ENCODE measurements around the gene LNPEP. TPM values are rescaled to one million over a fixed set of nuclear protein-coding genes. Genes with fewer than 3 reads are reported as not detected.

The LNPEP gene
- 10 to 100 TPM; 46.7 to 87.4 (median 70.0) TPM for total RNA-seq
- polyA plus RNA-seq = 1 to 10 TPM; 5.4 to 7.8 TPM
- long read RNA-seq, donor 1, full-length matches to known transcripts = 34 of 48 reads
- long read RNA-seq, donor 1, partial matches to known transcripts = 3 of 48 reads
- long read RNA-seq, donor 1, other reads (novel, unspliced or antisense) = 11 of 48 reads
- long read RNA-seq, donor 2, full-length matches to known transcripts = 41 of 56 reads
- long read RNA-seq, donor 2, partial matches to known transcripts = 7 of 56 reads
- long read RNA-seq, donor 2, other reads (novel, unspliced or antisense) = 8 of 56 reads
- long read RNA-seq, donor 3, full-length matches to known transcripts = 31 of 61 reads
- long read RNA-seq, donor 3, partial matches to known transcripts = 14 of 61 reads
- long read RNA-seq, donor 3, other reads (novel, unspliced or antisense) = 16 of 61 reads

- no peak for TF ChIP-seq CTCF (IDR thresholded peaks at IDR 0.05)
- DNase-seq = peak; percentile 96
- Histone ChIP-seq H3K4me1 (peaks cover 0 to 67% (median 40%) of the 10 kb centered on the region in 9 donors), H3K9me3 (no peaks in the 10 kb centered on the region), H3K27me3 (no peaks in the 10 kb centered on the region), H3K36me3 (no peaks in the 10 kb centered on the region), H3K27ac (peak within 1 kb of the TSS; percentile 94 to 99 (median 97)), H3K4me3 (peak within 1 kb of the TSS; percentile 73 to 93 (median 88))
- ATAC-seq = peak; percentile 86 to 95 (median 92)
- intact Hi-C loops (cut with DNase I) = loop anchor here in 6 of 10 donors (5.0 to 10.0 kb wide), 7 partner anchors 37 to 131 kb away; partner anchors contain the start of genes ERAP2 (in 3 of the 6) and ERAP1 (in 2 of the 6)
- 1% methylated on average over 68 to 79 of the region's 79 CpGs for WGBS, 2 donors
Observed at GRCh38 chr5:96935559-96936430, at the start of gene LNPEP. Gene LNPEP (plus strand): TSS chr5:96936080. CDS start chr5:96936156, 76 bp downstream.

- Histone ChIP-seq H3K4me3 (no peak overlapping the region), H3K36me3 (peaks cover 0 to 99% (median 19%) of the 10 kb centered on the region in 9 donors), H3K9me3 (no peaks in the 10 kb centered on the region), H3K27me3 (no peaks in the 10 kb centered on the region), H3K4me1 (peaks cover 0 to 14% (median 0%) of the 10 kb centered on the region in 9 donors), H3K27ac (no peak overlapping the region)
- no peak for DNase-seq
- WGBS, 2 donors = 74 to 81% methylated on average over 4 of the region's 4 CpGs
- intact Hi-C loops (cut with DNase I) = no loop called here
- TF ChIP-seq CTCF (IDR thresholded peaks at IDR 0.05) = no peak
- ATAC-seq = no peak
Observed at GRCh38 chr5:96893342-96893741, 42.5 kb upstream of the LNPEP start.

DNA sequence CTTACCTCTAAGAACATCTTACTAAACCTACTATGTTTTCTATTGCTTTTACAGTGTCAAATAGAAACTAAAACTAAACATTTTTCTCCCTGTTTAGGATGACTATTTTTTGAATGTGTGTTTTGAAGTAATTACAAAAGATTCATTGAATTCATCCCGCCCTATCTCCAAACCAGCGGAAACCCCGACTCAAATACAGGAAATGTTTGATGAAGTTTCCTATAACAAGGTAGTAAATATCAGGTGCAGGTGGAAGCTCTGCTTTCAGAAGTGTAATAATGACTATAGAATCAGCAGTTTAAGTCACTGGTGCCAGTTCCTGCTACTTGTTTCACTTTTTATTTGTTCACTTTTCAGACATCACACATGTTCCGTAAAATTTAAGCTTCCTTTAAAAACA, 39.6 kb upstream of the LNPEP start:
- Histone ChIP-seq H3K4me3 (peak overlapping the region in 1 of 10 donors; percentile 32), H3K36me3 (peaks cover 0 to 98% (median 6%) of the 10 kb centered on the region in 9 donors), H3K27ac (peak overlapping the region in 1 of 10 donors; percentile 78), H3K27me3 (no peaks in the 10 kb centered on the region), H3K9me3 (no peaks in the 10 kb centered on the region), H3K4me1 (peaks cover 0 to 14% (median 0%) of the 10 kb centered on the region in 9 donors)
- intact Hi-C loops (cut with DNase I) = no loop called here
- ATAC-seq = no peak
- TF ChIP-seq CTCF (IDR thresholded peaks at IDR 0.05) = no peak
- 63 to 80% methylated on average over 4 of the region's 4 CpGs for WGBS, 2 donors
- DNase-seq = no peak

- intact Hi-C loops (cut with DNase I) = no loop called here
- ATAC-seq (no peak), DNase-seq (no peak)
- Histone ChIP-seq H3K27ac (peak overlapping the region in 1 of 10 donors; percentile 78), H3K36me3 (peaks cover 0 to 98% (median 6%) of the 10 kb centered on the region in 9 donors), H3K4me1 (peaks cover 0 to 14% (median 0%) of the 10 kb centered on the region in 9 donors), H3K27me3 (no peaks in the 10 kb centered on the region), H3K4me3 (peak overlapping the region in 1 of 10 donors; percentile 32), H3K9me3 (no peaks in the 10 kb centered on the region)
- WGBS, 2 donors = 61 to 81% methylated on average over 3 of the region's 3 CpGs
- TF ChIP-seq CTCF (IDR thresholded peaks at IDR 0.05) = no peak
Observed at GRCh38 chr5:96896806-96897205, 39.1 kb upstream of the LNPEP start.
